Measurements from ENCODE around the gene ATP13A2.

The ATP13A2 gene

DNA sequence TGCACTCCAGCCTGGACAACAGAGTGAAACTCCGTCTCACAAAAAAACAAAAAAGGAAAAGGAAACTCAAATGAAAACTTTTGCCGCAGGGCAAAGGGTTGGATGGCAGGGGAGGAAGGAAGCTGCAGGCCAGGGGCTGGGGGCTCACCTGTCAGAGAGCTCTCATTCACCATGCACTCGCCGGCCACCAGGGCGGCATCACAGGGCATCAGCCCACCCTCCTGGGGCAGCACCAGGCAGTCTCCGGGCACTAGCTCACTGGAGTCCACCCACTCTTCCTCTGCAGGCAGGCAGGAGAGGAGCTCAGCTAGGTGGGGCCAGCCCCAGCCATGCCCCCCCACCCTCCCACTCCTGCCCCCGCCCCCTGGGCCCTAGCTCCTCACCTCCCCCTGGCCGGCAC lies 11.9 kb downstream of the ATP13A2 start:
- no peak for DNase-seq

DNA sequence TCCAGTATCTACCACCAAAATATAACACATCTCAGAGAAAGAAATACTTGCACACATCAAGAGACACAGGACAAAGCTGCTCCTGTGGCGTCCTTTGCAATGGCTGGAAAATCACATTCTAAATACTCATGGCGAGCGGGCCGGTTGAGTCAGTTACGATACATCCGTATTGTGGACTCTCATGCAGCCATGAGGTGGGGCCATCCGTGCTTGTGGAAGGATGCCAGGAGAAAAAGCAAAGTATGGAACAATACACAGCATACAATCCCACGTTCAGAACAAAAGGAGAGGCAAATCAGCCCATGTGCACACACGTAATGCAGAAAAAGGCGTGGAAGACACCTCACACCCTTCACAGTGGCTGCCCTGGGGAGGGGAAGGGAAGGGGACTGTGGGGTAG lies 13.1 kb downstream of the ATP13A2 start:
- DNase-seq, result no peak

- no peak for DNase-seq
Measured at GRCh38 chr1:16996845-16997244, 14.9 kb downstream of the ATP13A2 start.

DNA sequence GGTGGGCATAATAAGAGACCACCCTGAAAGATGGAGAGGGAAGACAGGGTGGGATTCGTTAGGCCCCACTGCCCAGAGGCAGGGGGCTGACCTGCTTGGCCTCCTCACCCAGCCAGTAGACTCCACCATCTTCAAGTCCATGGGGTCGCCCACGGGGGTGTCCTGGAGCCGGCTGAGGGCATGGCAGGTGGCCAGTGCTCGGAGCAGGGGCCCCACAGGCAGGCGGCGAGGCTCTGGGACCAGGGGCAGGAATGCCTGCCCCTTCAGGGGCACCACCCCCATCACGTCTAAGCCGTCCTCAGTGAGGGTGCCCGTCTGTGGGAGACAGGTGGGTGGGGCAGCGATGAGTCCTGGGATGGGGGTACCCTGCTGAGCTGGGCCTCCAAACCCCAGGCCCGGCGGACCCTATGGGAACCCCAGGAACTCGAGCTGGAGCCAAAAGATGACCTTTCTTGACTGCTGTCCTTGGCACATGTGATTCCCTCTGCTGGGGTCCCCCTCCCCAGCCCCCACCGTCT lies 18.1 kb downstream of the ATP13A2 start:
- no peak for DNase-seq

- DNase-seq, result no peak
Measured at GRCh38 chr1:16992675-16993074, 19.1 kb downstream of the ATP13A2 start.

GRCh38 chr1:16992102-16992501 lies 19.6 kb downstream of the ATP13A2 start:
- DNase-seq, result no peak

- DNase-seq, result no peak
Measured at GRCh38 chr1:16991571-16991970, 20.2 kb downstream of the ATP13A2 start.

DNA sequence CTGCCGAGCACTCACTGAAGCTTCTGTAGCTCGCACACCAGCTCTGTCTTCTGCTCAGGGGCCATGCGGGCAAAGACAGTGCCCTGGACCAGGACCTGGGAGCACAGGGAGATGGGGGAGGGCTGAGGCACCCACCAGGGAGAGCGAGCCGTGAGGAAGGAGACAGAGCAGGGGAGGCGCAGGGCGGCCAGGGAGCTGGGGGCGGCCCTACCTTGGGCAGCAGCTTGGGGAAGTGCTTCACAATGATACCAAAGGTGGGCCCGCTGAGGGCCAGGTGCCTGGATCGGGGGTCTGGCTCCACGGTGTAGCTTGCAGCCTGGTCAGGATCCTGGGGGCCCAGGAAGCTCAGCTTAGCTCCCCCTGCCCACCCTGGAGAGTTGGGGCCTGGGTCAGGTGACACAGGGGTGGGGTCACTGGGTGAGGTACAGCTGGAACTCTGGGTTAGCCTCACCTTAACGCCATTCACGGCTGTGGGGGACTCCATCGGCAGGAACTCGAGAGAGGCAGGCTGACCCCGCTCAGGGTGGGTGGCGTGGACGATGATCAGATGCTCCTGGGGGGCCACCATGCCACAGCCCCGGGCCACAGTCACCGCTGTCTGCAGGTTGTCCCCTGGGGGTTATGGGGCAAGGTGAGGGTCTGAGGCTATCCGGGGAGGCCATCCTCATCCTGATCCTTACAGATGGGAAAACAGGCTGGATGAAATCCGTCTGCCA lies 21.9 kb downstream of the ATP13A2 start:
- no peak for DNase-seq

- no peak for DNase-seq
Measured at GRCh38 chr1:16988210-16988609, 23.5 kb downstream of the ATP13A2 start.

DNA sequence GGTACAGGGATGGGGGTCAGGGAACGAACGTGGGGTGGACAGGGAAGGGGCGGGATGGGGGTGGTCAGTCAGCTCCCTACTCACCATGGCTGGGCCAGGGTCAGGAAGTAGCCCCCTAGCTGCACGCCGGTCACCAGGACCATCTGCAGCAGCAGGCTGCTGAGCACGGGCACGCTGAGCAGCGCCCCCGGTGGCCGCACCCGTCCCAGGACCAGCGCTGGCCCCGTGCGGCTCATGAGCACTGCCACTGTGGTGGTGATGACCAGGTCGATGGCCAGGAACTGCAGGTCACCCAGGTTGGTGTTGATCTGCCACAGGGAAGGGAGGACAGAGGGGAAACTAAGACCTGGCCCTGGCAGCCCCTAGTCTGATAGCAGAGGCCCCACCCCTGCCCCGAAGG lies 24.8 kb downstream of the ATP13A2 start:
- no peak for DNase-seq

- DNase-seq, result no peak
Measured at GRCh38 chr1:16986560-16986959, 25.2 kb downstream of the ATP13A2 start.

GRCh38 chr1:16986113-16986512 lies 25.6 kb downstream of the ATP13A2 start:
- no peak for DNase-seq

- no peak for DNase-seq
Measured at GRCh38 chr1:16984717-16985116, 27.0 kb downstream of the ATP13A2 start.

DNA sequence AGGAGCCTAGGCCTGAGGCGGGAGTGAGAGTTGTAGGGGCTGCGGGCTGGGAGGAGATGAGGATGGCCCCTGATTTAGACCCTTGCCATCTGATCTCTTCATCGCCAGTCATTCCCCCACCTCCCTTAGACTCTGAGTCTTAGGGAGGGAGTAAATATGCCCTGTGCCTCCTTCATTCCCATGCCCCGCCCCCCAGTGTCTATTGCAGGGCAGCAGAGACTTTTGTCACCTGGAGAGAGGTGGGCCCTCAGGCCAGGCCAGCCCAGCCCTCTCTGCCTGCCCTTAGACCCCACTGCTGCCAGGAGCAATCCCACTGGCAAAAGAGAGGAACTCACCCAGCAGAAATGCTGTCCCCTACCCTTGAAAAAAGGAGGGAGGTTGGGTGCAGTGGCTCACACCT lies 28.1 kb downstream of the ATP13A2 start:
- no peak for DNase-seq

DNA sequence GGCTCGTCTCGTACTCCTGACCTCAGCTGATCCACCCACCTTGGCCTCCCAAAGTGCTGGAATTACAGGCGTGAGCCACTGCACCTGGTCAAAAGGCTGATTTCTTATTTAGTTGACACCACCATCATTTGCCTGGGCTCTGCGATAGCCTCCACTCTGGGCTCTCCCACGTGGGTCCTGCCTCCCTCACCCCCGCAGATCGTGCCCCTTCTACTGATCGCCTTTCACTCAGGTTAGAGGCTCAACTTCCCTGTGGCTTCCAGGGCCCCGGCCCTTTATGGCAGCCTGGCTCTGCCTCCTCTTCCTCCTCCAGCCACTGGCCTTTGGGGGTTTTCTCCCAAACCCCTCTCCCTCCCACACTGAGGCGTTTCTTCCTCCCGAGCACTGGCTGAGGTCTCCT lies 28.8 kb downstream of the ATP13A2 start:
- DNase-seq, result no peak

- DNase-seq, result no peak
Measured at GRCh38 chr1:16981269-16981849, 30.4 kb downstream of the ATP13A2 start.

GRCh38 chr1:16980473-16981268 lies 31.1 kb downstream of the ATP13A2 start, which contains the start of gene MFAP2:
MFAP2 (minus strand) TSS chr1:16980620; CDS start chr1:16978273, 2,347 bp downstream.
- no peak for DNase-seq

DNA sequence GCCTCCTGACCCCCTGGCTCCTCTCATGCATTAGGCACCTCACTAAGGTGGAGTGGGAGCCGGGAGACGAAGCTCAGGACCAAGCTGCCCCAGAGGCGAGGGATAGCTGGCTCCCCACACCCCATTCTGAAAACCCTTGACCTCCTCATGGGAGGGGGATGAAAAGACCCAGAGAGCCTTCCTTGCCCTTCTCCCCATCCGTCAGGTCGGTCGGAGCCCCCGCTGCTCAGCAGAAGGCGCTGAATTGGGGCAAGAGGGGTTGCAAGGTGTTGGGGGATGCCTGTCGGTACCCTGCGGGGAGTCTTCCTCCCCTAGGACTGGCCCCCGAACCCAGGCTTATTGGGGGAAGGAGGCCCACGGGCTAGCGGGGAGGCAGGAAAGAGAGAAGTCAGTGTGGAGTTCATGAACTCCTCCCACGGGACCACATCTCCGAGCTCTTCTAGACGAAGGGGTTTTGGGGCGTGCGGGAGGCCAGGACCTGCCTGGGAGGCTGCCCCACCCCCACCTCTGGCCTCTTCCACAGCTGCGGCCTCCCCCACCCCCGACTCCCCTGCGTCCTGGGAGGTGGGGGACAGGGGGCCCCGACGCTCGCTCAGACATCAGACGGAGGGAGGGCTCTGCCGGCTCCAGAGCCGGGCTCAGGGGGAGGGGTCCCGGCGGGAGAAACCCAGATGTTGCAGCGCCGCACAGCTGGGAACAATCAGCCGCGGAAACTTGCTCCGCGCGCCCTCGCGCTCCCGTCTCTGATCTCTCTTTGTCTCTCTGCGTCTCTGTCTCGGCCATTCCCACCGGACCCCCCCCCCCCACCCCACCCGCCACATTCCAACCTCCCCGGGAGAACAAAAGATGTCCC lies 32.0 kb downstream of the ATP13A2 start:
- no peak for DNase-seq

DNA sequence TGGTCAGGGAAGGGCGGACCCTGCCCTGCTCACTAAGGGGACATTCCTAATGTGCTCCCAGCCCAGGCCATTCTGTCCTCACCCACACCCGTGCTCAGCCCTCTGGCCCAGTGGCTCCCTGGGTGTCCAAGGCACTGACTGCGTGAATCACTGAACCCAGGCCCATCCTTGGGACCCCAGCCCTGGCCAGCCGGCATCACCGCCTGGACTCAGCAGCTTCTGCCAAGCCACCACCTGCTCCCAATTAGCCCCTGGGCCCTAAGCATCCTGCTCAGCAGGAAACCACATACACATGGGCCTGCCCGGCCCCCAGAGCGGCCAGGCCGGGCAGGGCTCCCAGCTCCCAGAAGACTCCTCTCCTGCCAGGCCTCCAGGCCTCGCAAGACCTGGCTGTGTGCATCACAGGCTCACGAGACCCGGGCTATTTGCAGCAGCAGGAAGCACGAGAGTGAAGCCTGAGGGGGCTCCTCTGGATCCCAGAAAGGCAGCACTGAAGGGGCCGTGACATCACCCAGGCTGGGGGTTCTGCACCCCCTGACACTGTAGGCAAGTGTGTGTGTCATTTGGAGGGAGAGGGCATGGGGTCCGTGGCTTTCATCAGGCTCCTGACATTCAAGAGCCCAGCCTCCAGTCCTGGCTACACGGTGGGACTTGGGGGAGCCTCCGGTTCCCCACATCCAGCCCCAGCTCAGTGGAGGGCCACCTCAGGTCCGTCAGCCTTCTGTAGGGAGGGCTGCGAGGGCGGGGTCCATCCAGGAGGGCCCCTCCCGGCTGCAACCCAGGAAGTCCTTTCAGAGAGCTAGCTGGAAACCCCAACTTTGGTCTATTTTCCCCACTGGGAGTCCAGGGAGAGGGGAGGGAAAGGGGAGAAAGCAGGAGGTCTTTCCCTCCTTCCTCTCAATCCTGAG lies 32.9 kb downstream of the ATP13A2 start:
- DNase-seq, result no peak

DNA sequence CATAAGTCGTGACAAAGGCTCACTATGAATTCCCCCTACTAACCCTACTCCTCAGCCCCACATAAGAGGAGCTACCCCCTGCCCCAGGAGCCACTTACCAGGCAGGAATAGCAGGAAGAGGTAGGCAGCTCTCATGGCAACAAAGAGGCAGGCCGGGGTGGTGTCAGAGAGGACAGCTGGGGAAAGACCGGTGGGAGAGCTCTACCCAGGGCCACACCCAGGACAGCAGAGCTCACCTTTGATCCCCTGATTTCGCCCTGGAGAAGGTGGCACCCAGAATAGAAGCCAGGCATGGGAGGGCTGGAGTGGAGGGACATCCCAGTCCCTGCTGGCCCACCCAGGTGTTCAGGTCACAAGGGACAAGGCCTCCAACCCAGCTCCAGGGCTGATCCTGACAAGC lies 33.6 kb downstream of the ATP13A2 start:
- no peak for DNase-seq

DNA sequence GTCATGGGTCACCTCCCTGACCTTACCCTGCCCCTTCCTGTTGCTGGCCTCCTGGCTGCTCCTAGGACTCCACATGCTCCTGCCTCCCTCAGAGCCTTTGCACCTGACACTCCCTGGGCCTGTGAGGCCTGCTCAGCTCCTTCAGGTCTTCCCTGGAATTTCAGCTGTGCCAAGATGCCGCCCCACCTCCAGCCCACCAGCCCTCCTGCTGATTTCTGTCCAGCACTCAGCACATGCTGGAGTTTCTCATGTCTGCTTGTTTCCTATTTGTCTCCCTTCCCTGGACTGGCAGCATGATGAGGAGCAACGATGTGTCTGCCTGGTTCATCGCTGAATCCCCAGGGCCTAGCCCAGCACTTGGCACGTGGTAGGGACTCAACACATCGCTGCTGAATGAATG lies 34.4 kb downstream of the ATP13A2 start:
- no peak for DNase-seq

DNA sequence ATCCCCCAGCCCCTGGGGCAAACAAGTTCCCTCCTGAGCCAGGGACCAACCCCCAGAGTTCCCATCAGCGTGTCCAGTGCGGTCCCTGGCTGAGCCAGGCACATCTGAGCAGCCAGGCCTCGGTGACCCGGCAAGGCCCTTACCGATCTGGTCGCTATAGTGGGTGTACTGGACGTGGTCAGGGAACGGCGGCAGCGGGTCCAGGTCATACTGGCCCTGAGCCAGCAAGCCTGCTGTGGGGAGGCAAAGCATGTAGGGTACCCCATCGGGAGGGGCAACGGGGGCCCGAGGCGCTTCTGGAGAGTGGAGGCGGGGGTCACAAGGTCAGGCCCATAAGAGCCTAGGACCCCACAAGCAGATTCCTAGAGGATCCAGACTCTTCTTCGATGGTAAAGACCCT lies 34.8 kb downstream of the ATP13A2 start:
- DNase-seq, result no peak
